Nephron progenitor cell (in vitro differentiated cells): Measurements from ENCODE around the gene SLC29A3.

Experiments used
- DNase-seq: peaks from one replicate; pipeline ENCODE4 v3.0.0; 2021
- H3K27ac Mint-ChIP-seq: 2 replicates; pipeline ENCODE4 v1.8.0; 2021; ENCODE audit warnings: mild to moderate bottlenecking, moderate library complexity, mixed read lengths
- H3K27me3 Mint-ChIP-seq: 2 replicates; pipeline ENCODE4 v1.8.0; 2021; ENCODE audit warnings: mild to moderate bottlenecking, low read depth, mixed read lengths; ENCODE audit not compliant: poor library complexity
- H3K36me3 Mint-ChIP-seq: 2 replicates; pipeline ENCODE4 v1.8.0; 2021; ENCODE audit warnings: low read depth, mixed read lengths
- H3K4me1 Mint-ChIP-seq: 2 replicates; pipeline ENCODE4 v1.8.0; 2021; ENCODE audit warnings: mixed read lengths
- H3K4me3 Mint-ChIP-seq: 2 replicates; pipeline ENCODE4 v1.8.0; 2021; ENCODE audit warnings: mild to moderate bottlenecking, moderate library complexity, mixed read lengths
- H3K9me3 Mint-ChIP-seq: 2 replicates; pipeline ENCODE4 v1.8.0; 2021; ENCODE audit warnings: mild to moderate bottlenecking, moderate library complexity, mixed read lengths
- CTCF ChIP-seq: fragments of 200-600 bp; sonication (generic); IDR thresholded peaks from 2 replicates; pipeline ENCODE4 v1.5.0; 2021; ENCODE audit warnings: antibody characterized with exemption

The SLC29A3 gene

GRCh38 chr10:71312811-71313789, 6.0 kb upstream of the SLC29A3 start:
- peaks cover 54% of the 10 kb centered on the region for H3K4me1 Mint-ChIP-seq
- H3K27me3 Mint-ChIP-seq = peaks cover 30% of the 10 kb centered on the region
- no peak overlapping the region for H3K27ac Mint-ChIP-seq
- no peaks in the 10 kb centered on the region for H3K9me3 Mint-ChIP-seq
- DNase-seq = no peak
- no peaks in the 10 kb centered on the region for H3K36me3 Mint-ChIP-seq
- no peak overlapping the region for H3K4me3 Mint-ChIP-seq
- TF ChIP-seq CTCF = no peak

GRCh38 chr10:71314028-71314693, 4.9 kb upstream of the SLC29A3 start:
- peak; percentile 70 for DNase-seq
- peaks cover 54% of the 10 kb centered on the region for H3K4me1 Mint-ChIP-seq
- no peaks in the 10 kb centered on the region for H3K36me3 Mint-ChIP-seq
- TF ChIP-seq CTCF = peak; percentile 95
- H3K27ac Mint-ChIP-seq = no peak overlapping the region
- H3K9me3 Mint-ChIP-seq = no peaks in the 10 kb centered on the region
- H3K27me3 Mint-ChIP-seq = peaks cover 26% of the 10 kb centered on the region
- H3K4me3 Mint-ChIP-seq = peak overlapping the region; percentile 54

- Mint-ChIP-seq H3K4me3 (peak overlapping the region; percentile 54), H3K27me3 (peaks cover 22% of the 10 kb centered on the region), H3K27ac (no peak overlapping the region), H3K9me3 (no peaks in the 10 kb centered on the region), H3K36me3 (no peaks in the 10 kb centered on the region), H3K4me1 (peaks cover 53% of the 10 kb centered on the region)
- TF ChIP-seq CTCF = no peak
- DNase-seq = no peak
Observed at GRCh38 chr10:71314694-71315225, 4.3 kb upstream of the SLC29A3 start.

GRCh38 chr10:71316056-71316785, 2.8 kb upstream of the SLC29A3 start:
- TF ChIP-seq CTCF = no peak
- no peak for DNase-seq
- Mint-ChIP-seq H3K27ac (peak overlapping the region; percentile 33), H3K36me3 (no peaks in the 10 kb centered on the region), H3K9me3 (no peaks in the 10 kb centered on the region), H3K27me3 (peaks cover 25% of the 10 kb centered on the region), H3K4me3 (no peak overlapping the region), H3K4me1 (peaks cover 49% of the 10 kb centered on the region)

GRCh38 chr10:71316786-71317160, 2.3 kb upstream of the SLC29A3 start:
- DNase-seq = no peak
- TF ChIP-seq CTCF = no peak
- Mint-ChIP-seq H3K36me3 (no peaks in the 10 kb centered on the region), H3K9me3 (no peaks in the 10 kb centered on the region), H3K4me1 (peaks cover 49% of the 10 kb centered on the region), H3K4me3 (peak overlapping the region; percentile 3), H3K27me3 (peaks cover 25% of the 10 kb centered on the region), H3K27ac (peak overlapping the region; percentile 33)
